HFFc6 (cell line): ENCODE measurements around the gene MYH11. TPM values are rescaled to one million over a fixed set of nuclear protein-coding genes. Genes with fewer than 3 reads are reported as not detected.
A peak's percentile ranks its signal among the peaks of the same experiment; 100 is the strongest.

ENCODE experiments used
- DNase-seq: peaks from one replicate; pipeline ENCODE4 v3.0.0-alpha.2; 2018
- H3K27ac Mint-ChIP-seq: 2 replicates; pipeline ENCODE4 v1.8.0; 2020; ENCODE audit warnings: mild to moderate bottlenecking, mixed read lengths
- H3K27me3 Mint-ChIP-seq: 2 replicates; pipeline ENCODE4 v1.8.0; 2021; ENCODE audit warnings: mild to moderate bottlenecking, moderate library complexity, mixed read lengths; ENCODE audit not compliant: insufficient read depth
- H3K36me3 Mint-ChIP-seq: 2 replicates; pipeline ENCODE4 v1.8.0; 2021; ENCODE audit warnings: low read depth, mixed read lengths
- H3K4me1 Mint-ChIP-seq: 2 replicates; pipeline ENCODE4 v1.8.0; 2020; ENCODE audit warnings: low read depth, mixed read lengths
- H3K4me3 Mint-ChIP-seq: 2 replicates; pipeline ENCODE4 v1.8.0; 2020; ENCODE audit warnings: mild to moderate bottlenecking, moderate library complexity, mixed read lengths
- H3K9me3 Mint-ChIP-seq: 2 replicates; pipeline ENCODE4 v1.8.0; 2020; ENCODE audit warnings: mild to moderate bottlenecking, mixed read lengths
- long read RNA-seq: library from polyadenylated mRNA; unstranded; transcript quantifications from one replicate; pipeline ENCODE4 v2.0.0, GENCODE V29; 2019
- total RNA-seq, 6 experiments: library from RNA; stranded (reverse); fragmentation: NEBNext Ultra II Directional; extraction: Animal tissue kit (Norgen Biotek cat#: 25700); gene quantifications; 2 replicates in 1 of 6; 3 replicates in 5 of 6; pipeline ENCODE4 v1.2.3, GENCODE V29; 2021
- TF ChIP-seq, protein P1 (sequence below): fragments of 200-600 bp; sonication (generic); IDR thresholded peaks from 2 replicates; pipeline ENCODE4 v1.5.0; 2021; ENCODE audit warnings: antibody characterized with exemption, mild to moderate bottlenecking

MYH11 gene
- total RNA-seq, result under 1 TPM in 4 of 6 experiments, not detected in 2; 0.02 to 0.23 (median 0.21) TPM
- long read RNA-seq, partial matches to known transcripts, result 0 of 3 reads
- long read RNA-seq, other reads (novel, unspliced or antisense), result 3 of 3 reads

DNA sequence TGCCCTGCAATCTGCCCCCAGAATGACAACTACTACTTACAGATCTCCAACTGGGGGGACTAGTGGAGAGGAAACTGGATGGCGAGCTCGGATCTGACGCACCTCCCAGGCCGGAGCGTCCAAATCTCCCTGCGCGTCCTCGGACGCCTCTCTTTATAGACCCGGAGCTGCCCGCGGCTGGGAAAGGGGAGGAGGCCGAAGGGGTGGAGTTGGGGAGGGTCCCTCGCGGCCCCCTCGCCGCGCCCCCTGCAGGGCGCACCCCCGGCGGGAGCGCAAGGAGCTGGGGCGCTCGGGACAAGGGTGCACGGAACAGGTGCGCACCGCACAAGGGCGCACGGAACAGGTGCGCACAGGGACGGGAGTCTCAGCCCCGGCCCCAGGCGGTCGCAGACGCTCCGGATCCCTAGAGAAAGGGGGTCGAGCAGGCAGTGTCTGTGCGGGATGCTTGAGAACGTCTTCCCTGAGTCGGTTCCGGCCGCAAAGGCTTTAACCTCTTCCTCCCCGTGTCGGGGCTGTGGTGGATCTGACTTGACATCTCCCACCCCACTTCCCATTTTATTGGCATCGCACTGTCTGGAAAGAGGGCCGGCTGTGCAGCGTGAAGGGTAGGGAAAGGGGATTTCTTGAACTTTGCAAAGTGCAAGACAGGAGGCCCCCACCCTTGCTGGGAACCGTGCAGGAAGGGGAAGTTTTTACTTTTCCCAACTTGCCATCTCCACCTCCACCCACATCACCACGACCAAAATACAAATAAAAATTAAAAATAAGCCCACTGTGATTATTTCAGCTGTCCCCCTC, at the start of gene MYH11:
Gene MYH11 (minus strand): TSS at position 128 of the 798 bp plus-strand sequence. CDS start 18,776 bp downstream, outside the sequence.
- Mint-ChIP-seq H3K27ac (no peak within 1 kb of the TSS), H3K9me3 (peaks cover 3% of the 10 kb centered on the region; the same call in 1 of the 2 replicates), H3K27me3 (peaks cover 34% of the 10 kb centered on the region), H3K4me3 (peak within 1 kb of the TSS; percentile 89), H3K4me1 (peaks cover 10% of the 10 kb centered on the region), H3K36me3 (no peaks in the 10 kb centered on the region)
- no peak for DNase-seq
- TF ChIP-seq, protein P1, sequence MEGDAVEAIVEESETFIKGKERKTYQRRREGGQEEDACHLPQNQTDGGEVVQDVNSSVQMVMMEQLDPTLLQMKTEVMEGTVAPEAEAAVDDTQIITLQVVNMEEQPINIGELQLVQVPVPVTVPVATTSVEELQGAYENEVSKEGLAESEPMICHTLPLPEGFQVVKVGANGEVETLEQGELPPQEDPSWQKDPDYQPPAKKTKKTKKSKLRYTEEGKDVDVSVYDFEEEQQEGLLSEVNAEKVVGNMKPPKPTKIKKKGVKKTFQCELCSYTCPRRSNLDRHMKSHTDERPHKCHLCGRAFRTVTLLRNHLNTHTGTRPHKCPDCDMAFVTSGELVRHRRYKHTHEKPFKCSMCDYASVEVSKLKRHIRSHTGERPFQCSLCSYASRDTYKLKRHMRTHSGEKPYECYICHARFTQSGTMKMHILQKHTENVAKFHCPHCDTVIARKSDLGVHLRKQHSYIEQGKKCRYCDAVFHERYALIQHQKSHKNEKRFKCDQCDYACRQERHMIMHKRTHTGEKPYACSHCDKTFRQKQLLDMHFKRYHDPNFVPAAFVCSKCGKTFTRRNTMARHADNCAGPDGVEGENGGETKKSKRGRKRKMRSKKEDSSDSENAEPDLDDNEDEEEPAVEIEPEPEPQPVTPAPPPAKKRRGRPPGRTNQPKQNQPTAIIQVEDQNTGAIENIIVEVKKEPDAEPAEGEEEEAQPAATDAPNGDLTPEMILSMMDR, result peak; percentile 16; the same call in 1 of the 2 replicates

DNA sequence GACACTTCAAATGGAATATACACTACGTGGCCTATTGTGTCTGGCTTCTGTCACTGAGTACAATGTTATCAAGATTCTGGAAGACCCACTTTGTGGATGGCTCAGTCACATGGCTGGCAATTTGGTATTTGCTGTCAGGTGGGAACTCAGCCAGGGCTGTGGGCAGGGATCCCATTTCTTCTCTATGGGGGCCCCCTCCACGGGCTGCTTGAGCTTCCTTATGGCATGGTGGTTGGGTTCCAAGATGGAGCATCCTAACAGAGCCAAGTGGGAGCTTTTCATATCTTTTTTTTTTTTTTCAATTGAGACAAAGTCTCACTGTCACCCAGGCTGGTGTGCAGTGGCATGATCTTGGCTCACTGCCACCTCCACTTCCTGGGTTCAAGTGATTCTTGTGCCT, 49.6 kb upstream of the MYH11 start:
- peaks cover under 1% of the 10 kb centered on the region; the same call in 1 of the 2 replicates for H3K4me1 Mint-ChIP-seq
- H3K36me3 Mint-ChIP-seq, result no peaks in the 10 kb centered on the region
- H3K4me3 Mint-ChIP-seq, result no peak overlapping the region
- no peaks in the 10 kb centered on the region; the same call in none of the 2 replicates for H3K27me3 Mint-ChIP-seq
- TF ChIP-seq, protein P1, result no peak
- no peaks in the 10 kb centered on the region for H3K9me3 Mint-ChIP-seq
- no peak for DNase-seq
- no peak overlapping the region for H3K27ac Mint-ChIP-seq

DNA sequence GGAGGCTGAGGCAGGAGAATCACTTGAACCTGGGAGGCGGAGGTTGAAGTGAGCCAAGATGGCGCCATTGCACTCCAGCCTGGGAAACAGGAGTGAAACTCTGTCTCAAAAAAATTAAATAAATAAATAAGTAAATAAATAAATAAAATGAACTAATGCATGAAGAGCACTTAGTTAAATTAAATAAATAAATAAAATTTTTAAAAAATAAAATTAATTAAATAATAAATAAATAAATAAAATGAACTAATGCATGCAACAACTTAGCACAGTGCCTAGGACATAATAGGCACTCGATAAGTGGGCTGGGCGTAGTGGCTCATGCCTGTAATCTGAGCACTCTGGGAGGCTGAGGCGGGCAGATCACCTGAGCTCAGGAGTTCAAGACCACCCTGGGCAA, 47.1 kb upstream of the MYH11 start:
- no peaks in the 10 kb centered on the region; the same call in none of the 2 replicates for H3K27me3 Mint-ChIP-seq
- no peaks in the 10 kb centered on the region for H3K9me3 Mint-ChIP-seq
- TF ChIP-seq, protein P1, result no peak
- no peak overlapping the region for H3K4me3 Mint-ChIP-seq
- H3K36me3 Mint-ChIP-seq, result no peaks in the 10 kb centered on the region
- H3K27ac Mint-ChIP-seq, result no peak overlapping the region
- DNase-seq, result no peak
- H3K4me1 Mint-ChIP-seq, result peaks cover 19% of the 10 kb centered on the region

DNA sequence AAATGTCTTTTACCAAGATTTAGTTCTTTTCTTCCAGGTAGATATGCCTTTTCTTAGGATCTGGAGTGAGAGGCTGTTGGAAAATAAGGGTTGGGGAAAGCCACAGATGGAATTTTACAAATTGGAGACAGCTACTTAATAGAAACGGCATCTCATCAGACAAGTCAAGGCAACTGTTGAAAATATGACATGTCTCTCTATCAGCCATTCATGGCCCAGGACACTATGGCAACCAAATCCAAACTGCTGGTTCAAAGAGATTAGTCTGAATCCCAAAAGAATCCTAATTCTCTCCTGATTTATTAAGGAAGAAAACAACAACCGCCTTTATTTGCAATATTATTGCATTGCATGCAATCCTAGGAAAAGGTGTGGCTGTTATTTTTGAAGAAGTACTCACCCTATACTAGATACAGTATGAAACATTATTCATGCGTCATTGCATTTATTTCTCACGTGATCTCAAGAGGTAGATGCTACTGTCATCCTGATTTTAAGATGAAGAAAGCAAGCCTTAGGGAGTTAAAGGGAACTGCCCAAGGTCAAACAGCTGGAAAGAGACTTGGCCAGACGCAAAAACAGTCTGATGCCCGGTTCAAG, 44.2 kb upstream of the MYH11 start:
- Mint-ChIP-seq H3K36me3 (no peaks in the 10 kb centered on the region), H3K9me3 (no peaks in the 10 kb centered on the region), H3K4me1 (peaks cover 35% of the 10 kb centered on the region), H3K4me3 (no peak overlapping the region), H3K27me3 (no peaks in the 10 kb centered on the region; the same call in 1 of the 2 replicates), H3K27ac (no peak overlapping the region)
- TF ChIP-seq, protein P1, result no peak
- DNase-seq, result no peak

DNA sequence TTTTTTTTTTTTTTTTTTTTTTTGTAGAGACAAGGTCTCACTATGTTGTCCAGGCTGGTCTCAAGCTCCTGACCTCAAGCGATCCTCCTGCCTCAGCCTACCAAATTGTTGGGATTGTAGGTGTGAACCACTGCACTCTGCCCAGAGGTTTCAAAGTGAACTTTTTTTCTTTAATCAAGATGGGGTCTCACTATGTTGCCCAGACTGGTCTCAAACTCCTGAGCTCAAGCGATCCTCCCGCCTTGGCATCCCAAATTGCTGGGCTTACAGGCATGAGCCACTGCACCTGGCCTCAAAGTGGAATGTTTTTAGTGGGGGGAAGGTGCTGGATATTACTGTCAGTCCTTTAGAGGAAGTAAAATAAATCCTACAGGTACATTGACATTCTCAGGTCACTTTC, 43.5 kb upstream of the MYH11 start:
- Mint-ChIP-seq H3K9me3 (no peaks in the 10 kb centered on the region), H3K4me3 (no peak overlapping the region), H3K27ac (no peak overlapping the region), H3K27me3 (no peaks in the 10 kb centered on the region; the same call in 1 of the 2 replicates), H3K36me3 (no peaks in the 10 kb centered on the region), H3K4me1 (peaks cover 35% of the 10 kb centered on the region)
- DNase-seq, result no peak
- TF ChIP-seq, protein P1, result no peak
